NK-92 (cell line): ENCODE results near the gene MTMR3.

ENCODE experiments used
- DNase-seq: peaks from one replicate; lab custom pipeline; 2025; ENCODE audit not compliant: unreplicated experiment; lab: John Stamatoyannopoulos, UW

MTMR3 gene

DNA sequence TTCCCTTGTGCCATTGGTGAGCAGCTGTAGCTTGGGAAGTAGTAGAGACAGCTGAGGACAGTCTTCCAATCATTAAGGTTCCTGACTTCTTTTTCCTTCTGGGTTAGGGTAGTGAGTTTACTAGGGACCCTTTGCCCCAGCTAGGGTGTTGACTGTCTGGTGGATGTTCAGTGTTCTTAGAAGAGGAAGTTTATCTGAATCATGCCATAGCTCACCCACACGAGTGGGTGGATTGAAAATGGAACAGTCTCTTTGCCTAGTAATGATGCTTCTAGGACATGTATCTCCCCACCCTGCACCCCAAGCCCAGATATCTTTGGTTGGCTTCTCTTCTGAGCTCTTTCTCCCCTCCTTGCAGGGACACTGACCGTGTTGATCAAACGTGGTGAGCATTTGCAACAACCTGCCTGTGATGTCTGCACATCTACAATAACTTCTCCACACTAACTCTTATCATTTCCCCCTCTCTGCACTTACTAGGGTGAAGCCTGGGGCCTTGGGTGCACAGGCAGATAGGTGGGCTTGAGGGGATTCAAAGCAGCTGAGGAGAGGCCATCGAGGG is 140.2 kb downstream of the MTMR3 start:
- no peak for DNase-seq

GRCh38 chr22:30024231-30024630 is 141.3 kb downstream of the MTMR3 start:
- DNase-seq = no peak

DNA sequence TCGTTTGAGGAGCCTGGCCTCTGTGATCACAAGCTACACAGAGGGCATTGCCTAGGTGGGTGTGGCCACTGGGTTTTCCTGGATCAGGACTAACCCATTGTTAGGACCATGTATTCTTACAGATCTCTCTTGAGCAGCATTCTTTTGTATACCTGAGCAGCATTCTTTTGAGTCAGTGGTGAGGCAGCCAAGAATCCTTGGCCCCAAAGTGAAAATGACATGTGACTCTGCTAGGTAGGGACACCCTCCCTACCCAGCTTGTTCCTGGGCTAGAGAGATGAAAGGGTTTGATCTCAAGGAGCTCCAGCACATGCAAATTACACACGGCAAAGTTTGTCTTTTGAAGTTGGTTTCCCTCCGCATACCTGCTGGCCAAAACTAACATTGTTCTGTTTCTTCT is 142.2 kb downstream of the MTMR3 start:
- no peak for DNase-seq

- DNase-seq = no peak
These were observed 143.8 kb downstream of the MTMR3 start for GRCh38 chr22:30026756-30027155.

DNA sequence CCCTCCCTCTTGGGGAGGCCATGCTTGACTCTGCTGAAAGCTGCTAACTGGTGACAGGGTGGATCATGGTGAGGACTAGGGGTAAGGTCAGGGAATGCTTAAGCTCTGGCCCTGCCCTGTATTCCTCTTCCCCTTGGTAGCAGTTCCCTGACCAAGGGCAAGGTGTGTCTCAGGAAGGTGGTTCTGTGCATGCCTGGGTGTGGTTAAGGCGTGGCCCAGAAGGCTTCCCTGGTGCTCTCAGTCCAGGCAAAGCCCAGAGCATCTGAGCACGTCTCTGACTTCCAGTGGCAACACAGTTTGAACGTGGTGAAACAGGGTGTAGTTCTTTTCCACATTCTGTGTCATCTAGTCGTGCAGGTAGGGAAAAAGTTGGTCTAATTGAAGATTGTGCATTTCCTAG is 144.2 kb downstream of the MTMR3 start:
- no peak for DNase-seq

- no peak for DNase-seq
These were observed 144.8 kb downstream of the MTMR3 start for GRCh38 chr22:30027791-30028190.

GRCh38 chr22:30028731-30029130 is 145.8 kb downstream of the MTMR3 start:
- DNase-seq = no peak

DNA sequence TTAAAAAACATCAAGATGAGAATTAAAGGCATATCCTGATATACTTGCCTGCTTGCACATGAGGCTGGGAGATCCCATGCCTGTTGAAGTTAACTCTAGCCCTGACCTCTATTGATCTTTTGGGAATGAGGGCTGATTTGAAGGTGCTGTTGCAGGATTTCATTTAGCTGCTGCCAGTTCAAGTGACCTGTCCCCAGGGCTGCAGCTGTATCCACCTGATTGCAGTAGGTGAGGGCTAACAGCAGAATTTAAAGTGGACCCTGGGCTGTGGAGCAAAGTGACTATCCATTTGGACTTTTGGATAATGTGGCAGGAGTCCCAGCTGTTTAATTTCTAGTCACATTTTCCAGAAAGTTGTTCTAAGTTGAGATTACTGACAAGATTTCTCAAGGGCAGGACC is 146.5 kb downstream of the MTMR3 start:
- no peak for DNase-seq

- no peak for DNase-seq
These were observed 147.4 kb downstream of the MTMR3 start for GRCh38 chr22:30030329-30030728.

DNA sequence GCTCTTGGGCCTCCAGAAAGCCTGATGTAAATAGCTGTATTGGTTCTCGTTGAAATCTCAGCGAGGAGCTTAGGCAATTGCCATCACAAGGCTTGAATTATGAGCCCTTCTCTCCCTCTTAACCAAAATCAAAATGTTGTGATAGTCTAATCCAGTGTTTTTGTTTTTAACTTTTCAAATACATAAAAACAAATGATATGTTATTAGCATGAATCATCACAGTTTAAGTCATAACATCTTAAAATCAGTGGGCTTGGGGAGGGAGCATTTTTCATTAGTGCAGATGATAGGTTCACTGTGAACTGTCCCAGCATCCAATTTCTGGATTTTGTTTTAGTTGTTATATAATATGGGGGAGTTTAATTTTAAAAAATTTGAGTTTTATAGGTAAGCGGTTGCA is 148.4 kb downstream of the MTMR3 start:
- no peak for DNase-seq

DNA sequence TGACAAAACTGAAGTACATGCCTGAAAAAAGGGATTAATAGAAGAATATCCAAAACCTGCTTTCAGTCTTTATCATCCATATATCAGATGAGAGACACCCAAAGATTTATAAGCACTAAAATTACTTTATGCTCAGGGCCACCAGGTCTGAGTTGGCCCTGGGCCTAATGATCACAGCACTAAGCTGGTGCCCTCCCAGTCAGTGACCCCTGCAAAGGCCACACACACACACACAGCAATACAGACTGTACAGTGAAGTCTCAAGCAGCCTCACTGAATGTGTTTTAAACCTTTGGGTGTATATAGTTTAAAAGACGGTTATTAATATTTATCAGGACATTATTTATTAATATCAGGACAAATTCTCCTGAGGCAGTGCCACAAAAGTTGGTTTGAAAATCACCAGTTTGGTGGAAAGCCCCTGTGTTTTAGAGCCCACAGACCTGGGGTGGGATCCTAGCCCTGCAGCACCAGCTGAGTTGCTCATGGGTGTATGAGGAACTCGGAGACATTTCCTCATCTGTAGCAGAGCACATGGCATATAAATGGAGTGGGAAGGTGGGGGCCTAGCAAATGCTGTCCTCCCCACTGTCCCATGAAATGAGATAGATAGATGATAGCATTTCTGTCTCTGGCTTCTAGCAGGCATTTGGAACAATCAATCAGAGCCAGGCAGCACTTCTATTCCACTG is 148.9 kb downstream of the MTMR3 start:
- no peak for DNase-seq

- no peak for DNase-seq
These were observed 150.2 kb downstream of the MTMR3 start for GRCh38 chr22:30033137-30033536.

DNA sequence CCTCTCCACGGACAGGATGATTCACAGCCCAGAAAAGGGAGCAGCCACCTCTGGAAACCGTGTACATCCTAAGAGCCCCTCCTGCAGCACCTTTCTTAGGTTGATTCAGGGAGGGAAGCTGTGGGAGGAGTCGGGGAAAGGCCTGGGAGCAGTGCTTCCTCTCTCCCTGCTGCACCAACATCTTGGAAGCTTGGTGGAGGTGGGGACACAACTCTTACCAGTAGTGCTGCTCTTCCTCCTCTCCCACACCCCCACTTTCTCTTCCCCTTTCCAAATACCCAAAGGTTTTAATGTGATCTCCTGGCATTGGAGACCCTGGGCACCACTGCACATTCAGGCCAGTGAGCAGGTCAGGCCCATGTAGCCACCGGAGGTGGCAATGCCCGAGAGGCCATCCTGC is 150.9 kb downstream of the MTMR3 start:
- DNase-seq = no peak

DNA sequence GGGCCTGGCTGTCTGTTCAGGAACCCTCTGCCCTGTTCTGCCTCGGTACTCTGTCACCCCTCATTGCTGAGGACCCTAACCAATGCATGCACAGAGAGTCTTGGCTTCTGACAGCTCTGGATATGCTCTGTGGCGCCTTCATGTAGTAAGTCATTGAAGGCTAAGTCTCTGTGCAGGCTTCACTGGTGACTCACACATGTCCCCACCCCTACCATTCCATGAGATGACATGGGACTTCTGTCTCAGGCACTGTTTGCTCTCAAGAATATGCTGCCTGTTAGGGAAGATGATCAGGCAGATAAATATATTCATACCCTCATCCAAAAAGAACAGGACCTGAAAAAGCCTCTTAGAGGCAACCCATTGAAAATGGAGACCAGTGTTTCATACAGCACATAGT is 153.7 kb downstream of the MTMR3 start:
- DNase-seq = no peak

DNA sequence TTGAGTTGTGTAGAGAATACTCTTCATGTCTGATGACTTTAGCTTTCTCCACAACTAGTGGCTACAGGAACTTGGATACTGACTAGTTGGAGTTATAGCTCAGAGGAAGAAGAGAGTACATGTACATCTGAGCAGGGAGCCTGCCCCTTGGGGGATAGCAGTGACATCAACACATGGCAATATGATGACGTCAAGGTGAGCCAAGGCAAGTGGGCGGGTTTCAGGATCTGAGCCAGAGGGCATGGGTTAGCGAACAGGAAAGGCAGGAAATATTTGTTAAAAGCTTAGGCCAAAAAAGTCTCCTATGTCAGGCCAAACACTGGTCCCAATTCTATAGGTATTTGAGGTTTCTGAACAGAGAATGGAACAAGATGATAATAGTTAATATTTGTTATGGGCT is 155.2 kb downstream of the MTMR3 start:
- DNase-seq = no peak

- no peak for DNase-seq
These were observed 157.7 kb downstream of the MTMR3 start for GRCh38 chr22:30040499-30041260.

DNA sequence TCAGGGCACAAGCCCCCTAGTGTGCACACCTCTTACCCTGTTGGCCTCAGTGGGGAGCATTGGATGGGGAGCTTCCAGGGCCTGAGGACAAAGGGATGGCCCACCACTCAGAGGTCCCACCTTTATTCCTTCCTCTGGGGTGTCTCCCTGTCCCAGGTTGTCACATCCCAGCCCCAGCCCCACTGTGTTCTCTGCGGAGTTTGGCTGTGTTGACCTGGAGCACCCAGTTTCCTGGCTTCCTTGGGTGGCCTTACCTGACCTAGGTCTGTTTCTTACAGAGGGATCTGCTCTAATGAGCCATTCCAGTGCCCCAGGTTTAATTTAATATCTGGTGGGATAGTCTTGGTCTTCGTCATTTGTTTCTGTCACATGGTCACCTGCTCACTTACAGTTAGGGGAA is 158.5 kb downstream of the MTMR3 start:
- no peak for DNase-seq

DNA sequence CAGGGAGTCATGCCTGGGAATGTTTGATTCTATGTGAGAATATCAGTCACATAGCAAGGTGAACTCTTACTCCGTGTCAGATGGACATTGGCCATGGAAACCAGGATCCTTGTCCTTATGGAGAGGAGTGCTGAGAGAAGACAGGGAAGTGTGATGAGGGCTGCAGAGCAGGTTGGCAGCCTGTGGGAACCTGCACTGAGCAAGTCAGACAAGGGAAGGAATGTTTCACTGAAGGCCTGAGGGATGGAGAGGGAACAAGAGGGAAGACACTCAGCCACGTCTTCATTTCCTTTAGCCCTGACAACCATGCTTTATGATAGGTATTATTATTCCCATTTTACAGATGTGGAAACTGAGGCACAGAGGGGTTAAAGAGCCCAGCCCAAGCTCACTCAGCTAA is 158.9 kb downstream of the MTMR3 start:
- DNase-seq = no peak

GRCh38 chr22:30043161-30043560 is 160.2 kb downstream of the MTMR3 start:
- DNase-seq = no peak

GRCh38 chr22:30044369-30044768 is 161.4 kb downstream of the MTMR3 start:
- DNase-seq = no peak

DNA sequence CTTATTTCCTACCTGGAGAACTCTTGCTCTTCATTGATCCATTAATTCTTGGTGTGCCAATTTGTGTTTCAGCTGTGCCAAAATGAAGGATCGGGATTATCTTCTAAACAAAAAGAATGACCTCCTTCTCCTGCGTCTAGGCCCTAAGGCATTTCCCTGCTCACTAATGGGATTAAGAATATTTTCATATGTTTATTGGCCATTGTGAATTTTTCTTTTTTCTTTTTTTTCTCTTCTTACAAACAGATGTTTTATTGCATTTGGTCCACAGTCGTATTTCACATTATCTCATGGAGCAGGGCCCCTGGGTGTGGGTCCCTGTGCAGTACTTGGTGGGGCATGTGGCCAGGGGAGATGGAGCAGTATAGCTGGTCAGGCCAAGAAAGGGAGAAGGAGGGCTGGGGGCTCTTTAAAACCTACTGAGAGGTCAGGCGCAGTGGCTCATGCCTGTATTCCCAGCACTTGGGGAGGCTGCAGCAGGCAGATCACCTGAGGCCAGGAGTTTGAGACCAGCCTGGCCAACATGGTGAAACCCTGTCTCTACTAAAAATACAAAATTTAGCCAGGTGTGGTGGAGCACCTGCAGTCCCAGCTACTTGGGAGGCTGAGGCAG is 162.0 kb downstream of the MTMR3 start:
- DNase-seq = no peak

DNA sequence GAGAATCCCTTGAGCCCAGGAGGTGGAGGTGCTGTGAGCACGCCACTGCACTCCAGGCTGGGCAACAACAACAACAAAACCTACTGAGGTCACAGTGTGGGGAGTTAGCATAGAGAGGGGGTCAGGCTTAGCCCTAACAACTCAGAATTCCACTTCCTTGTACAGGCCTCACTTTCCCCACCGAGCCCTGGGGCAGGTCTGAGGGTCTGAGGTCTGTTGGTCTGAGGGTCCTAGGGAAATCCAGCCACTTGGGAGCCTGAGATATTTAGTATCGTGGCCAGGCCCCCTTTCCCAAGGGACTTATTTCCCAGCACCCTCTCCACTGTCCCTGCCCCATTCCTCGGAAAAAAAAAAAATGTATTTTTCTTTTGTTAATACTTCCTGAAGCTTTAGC is 162.5 kb downstream of the MTMR3 start:
- no peak for DNase-seq
